Amygdala (tissue), 56 donors: ENCODE data around the gene KBTBD6.
"Not testable (repeated sequence)": the region's sequence is repeated elsewhere in the genome, so short reads cannot be mapped to it uniquely, and the experiment has no call there.

Source experiments
- DNase-seq, 56 donors: peaks; one replicate each; lab custom pipeline; 2025; lab: John Stamatoyannopoulos, UW

Gene KBTBD6

DNA sequence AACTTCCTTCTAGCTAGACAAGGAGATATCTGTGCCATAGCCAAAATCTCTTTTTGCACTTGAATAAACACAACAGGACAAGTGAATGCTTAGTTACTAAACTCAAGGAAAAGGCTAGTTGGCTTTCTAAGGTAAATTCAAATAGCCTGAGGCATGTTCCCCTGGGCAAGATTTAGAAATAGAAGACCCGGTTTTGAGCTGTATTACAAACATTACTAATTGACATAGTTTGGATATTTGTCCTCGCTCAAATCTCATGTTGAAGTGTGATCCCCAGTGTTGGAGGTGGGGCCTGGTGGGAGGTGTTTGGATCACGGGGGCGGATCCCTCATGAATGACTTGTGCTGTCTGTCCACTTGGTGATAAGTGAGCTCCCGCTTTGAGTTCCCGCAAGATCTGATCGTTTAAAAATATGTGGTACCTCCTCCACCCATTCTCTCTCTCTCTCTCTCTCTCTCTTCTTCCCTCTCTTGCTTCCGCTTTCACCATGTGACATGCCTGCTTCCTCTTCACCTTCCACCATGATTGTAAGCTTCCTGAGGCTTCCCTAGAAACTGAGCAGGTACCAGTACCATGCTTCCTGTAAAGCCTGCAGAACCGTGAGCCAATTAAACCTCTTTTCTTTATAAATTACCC lies 3.9 kb upstream of the KBTBD6 start:
- no peak for DNase-seq

DNA sequence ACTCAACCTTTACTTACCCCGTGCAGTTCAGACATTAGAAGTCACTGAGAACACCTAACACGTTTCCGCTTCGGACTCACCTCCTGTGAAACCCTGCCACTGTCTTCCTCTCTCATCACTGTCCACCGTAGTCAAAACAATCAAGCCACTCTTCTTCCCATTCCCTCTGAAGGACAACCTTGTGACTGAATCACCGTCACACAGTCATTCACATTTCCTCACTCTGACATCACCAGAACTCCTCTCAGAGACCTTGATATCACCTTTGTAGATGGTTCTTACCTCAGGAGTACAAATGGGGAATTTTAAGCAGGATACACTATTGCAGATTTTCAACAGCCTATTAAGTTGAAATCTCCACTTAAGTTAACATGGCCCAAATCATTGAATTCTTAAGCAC lies 1.3 kb upstream of the KBTBD6 start:
- DNase-seq = no peak

DNA sequence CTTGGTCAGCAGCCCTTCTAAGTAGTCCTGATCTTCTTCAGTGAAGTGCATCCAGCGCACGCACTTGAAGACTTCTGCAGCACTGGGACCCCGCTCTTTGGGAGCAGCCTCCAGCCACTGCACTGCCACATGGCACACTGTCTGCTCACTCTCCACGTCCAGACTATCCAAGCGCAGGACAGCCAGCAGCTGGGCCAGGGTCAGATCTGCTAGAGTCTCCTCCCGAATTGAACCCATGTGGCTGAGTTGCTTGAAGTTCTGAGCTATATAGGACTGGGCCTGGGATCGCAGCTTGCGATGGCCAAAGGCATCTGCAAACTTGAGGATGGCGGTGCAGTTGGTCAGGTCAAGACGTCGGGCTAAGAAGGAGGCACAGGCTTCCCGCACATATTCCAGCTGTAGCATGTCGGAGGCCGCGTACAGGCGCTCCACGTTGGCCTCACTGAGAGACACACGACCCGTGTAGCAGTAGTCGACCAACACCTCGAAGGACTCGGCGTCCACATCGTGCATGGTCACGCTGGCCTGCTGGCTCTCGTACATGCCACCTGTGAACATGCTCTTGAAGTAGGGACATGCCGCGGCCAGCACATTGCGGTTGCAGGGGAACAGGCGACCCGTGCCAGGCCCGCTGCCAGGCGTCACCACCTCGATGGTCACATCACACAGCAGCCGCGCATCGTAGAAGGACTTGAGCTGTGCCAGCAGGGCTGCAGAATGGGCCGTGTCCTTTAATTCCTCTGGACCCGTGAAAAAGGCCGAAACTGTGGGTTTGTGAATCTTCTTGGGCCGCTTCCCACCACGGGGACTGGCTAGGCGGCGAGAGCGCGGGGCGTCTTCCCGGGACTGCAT lies 716 bp downstream of the KBTBD6 start:
- peak in 8 of 56 donors; percentile 3 to 60 (median 44) for DNase-seq

DNA sequence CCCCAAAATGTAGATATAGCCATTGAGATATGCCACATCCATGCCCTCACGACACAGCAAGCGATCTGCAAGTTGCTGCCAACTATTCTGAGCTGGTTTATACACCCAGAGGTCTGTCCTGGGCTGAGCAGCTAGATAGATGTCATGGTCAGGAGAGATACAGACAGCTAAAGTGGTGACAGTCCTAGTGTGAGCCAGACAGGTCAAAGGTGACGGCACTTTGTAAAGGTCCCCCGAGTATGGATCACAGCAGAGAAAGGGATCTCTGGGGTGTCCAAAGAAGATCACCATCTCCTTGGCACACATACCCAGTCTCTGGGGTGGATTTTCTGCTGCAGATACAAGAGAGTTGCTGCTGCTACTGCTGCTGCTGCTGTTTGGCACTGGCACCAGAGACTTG lies 1.4 kb downstream of the KBTBD6 start:
- DNase-seq = not testable (repeated sequence)

DNA sequence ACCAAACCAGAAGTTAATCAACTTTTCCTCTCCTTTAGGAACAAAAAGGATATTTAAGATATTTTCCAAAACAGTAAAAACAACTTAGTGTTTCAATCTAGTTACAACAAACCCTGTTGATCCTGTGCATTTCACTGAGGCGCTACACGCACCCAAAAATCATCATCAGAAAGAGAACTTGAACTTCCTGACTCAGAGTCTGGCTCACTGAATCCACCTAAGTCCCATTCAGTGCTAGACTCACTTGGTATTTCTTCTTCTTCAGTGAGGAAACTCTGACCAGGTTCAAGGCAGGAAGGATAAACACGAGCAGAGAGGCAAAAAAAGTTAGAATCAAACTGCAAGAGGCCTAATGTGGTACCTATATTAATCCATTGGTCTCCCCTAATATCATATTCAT lies 2.2 kb downstream of the KBTBD6 start:
- no peak for DNase-seq

DNA sequence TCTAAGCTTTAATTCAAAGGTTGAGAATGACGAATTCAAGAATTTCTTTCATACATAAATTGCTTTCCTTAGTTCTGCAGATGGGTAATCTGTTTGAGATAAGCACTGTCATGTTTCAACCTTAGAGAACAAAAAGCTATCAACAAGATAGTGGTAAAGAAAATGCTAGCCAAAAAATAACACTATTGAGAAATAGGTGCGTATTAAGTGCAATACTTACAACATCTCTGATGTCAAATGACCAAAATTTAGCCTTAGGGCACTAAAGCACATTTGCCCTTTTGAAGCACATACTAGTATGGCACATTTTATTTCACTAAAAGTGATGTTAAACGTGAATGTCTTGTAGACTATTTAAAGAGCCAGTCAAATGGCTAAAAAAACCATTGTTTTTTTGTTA lies 4.9 kb downstream of the KBTBD6 start:
- no peak for DNase-seq

DNA sequence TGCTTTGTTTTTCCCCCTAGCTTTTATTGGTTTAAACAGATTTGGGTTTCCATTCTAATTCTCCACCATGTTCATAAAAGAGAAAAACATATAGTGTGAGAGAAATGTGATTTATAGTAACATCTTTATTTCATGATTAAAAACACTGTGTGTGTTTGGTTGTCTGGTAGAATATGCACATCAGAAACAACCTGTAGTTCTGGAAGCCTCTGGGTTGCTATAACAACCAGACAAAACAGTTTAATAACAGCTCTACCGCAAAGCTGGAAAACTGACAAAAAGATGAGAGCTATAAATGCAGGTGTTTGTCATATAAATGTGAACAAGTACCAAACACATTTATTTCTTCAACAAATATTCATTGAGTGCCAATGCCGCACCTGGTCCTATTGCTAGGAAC lies 9.8 kb downstream of the KBTBD6 start:
- DNase-seq = no peak

DNA sequence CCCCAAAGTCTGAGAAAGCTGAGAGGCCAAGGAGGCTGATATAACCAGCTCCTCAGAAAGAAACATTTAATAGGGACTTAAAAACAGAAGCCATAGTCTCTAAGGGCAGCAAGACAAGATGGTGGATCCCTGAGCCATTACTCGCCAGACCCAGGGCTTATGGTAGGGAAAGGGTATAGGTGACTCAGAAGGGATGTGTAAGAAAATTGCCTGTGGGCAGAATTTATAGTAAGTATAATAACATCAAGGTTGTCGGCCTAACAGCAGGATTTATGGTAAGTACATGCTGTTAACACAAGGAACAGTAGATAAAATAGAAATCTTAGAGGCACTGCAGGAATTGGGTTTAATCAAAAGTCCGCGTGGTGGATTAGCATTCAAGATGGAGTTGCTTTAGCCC lies 14.7 kb downstream of the KBTBD6 start:
- DNase-seq = no peak

DNA sequence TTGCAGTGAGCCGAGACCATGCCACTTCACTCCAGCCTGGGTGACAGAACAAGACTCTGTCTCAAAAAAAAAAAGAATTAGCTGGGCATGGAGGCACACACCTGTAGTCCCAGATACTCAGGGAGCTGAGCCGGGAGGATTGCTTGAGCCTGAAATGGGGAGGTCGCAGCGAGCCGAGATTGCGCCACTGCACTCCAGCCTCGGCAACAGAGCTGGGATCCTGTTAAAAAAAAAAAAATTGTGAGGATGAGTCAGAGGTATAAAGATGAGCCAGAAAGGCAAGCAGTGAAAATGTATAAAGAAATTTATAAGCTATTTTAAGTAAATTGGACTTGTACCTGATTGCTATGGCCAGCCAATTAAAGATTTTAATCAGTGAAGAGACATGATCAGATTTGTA lies 21.1 kb downstream of the KBTBD6 start:
- no peak for DNase-seq

DNA sequence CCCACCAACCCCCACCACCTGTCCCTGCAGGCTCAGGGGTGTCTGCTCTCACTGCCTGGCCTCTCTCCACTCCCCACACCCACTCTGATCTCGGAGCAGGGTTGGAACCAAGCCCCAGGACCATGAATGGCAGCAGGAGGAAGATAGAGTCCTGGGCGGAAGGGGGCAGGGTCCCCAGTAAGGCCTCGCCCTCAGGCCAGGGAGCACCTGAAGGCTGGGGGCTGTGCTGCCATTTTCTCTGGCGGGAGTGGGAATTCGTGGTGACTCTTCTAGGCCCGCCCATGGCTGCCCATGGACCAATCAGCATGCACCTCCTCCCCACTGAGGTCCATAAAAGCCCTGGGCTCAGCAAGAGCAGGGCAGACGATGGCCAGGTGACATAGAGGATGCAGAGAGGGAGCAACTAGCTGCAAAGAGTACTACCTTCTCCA lies 25.0 kb downstream of the KBTBD6 start:
- no peak for DNase-seq

DNA sequence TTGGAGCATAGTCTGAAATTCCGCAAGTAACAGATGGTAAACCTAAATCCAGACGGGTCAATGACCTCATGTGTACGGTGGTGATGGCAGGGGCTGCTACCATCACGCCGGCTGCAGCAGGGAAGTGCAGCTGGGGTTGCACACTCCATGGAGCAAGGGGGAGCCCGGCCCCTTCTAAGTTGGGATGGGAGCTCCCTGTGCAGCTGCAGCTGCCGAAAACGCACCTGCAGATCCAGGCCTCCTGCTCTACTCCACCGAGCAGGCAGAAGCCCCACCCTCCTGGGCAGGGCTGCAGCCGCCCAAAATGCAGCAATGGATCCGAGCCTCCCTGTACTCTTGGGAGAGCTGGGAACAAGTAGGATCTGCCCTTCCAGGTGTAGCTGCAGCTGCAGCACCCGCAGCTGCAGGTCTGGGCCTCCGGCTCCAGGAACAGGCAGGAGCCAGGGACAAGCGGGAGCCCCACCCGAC lies 25.5 kb downstream of the KBTBD6 start:
- DNase-seq = no peak

DNA sequence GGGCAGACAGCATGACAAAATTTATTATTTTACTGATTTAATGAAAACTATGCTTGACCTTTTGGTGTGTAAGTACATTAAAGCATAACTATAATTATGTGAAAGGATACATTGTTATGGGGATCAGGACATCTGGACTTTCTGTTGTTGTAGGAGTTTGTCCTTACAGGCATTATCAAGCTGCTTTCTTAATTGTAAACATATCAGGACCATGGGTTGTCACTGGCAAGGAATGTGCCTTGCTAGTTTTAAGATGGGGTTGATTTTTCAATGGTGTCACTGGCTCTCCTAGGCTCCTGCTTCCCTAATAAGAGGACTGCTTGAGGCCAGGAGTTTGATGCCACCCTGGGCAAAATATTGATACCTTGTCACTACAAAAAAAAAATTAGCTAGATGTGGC lies 32.6 kb downstream of the KBTBD6 start:
- DNase-seq = no peak

DNA sequence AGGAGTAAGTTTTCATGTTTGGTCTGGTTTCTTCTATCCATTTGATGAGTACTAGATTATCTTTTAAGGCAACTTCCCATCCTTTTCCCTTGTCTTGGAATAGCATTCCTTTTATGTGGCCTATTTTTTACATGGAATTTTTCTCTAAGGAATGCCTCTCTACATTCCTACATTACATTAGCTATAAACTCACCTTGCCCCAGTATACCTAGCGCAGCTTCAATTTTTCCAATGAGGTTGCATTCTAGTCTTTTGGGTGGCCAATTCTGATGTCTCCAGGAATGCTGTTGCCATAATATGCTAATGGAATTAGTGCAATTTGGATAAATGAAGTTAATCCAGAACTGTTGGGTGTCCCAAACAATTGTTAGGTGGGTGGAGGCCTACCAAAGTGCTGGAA lies 33.8 kb downstream of the KBTBD6 start:
- no peak for DNase-seq

DNA sequence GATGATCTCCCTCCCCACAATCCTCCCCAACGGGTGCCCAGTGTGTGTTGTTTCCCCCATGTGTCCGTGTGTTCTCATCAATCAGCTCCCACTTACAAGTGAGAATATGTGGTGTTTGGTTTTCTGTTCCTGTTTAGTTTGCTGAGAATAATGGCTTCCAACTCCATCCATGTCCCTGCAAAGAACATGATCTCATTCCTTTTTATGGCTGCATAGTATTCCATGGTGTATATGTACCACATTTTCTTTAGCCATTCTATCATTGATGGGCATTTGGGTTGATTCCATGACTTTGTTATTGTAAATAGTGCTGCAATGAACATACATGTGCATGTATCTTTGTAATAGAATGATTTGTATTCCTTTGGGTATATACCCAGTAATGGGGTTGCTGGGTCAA lies 36.9 kb downstream of the KBTBD6 start:
- DNase-seq = not testable (repeated sequence)

DNA sequence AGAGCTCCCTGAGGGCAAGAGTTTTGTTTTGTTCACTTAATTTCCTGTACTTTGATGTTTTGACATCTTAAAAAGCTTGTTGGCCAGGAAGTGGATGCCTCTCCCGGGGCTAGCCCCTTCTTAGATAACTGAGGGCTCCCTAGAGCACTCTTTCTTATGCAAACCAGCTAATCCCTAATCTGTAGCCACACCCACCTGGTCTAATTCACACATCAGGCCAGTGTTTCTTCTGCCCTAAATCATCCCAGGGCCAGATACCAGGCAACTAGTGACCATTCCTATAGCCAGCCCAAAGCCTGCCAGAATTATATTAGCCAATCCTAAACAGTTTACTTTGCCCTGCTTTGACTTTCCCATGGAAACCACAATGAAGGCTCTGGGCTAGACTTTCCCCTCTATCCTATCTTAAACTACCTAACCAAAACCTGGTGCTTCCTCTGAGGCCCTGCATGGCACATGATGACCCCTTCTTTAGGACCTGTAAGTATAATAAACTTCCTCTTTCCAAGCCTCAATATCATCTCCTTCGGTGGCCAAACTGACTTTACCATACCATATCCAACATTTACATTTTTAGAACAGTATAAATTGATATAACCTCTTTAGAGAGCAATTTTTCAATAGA lies 46.5 kb downstream of the KBTBD6 start:
- DNase-seq = no peak

DNA sequence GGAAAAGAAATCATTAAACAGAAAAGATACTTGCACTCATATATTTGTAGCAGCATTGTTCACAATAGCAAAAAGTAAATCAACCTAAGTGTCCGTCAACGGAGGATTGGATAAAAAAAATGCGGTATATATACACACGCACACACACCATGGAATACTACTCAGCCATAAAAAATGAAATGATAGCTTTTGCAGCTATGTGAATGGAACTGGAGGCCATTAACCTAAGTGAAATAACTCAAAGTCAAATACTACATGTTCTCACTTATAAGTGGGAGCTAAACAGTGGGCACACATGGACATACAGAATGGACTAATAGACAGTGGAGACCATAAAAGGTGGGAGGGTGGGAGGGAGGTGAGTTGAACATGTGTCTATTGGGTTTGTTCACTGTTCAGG lies 52.9 kb downstream of the KBTBD6 start:
- no peak for DNase-seq
